HAP-1 (cell line): ENCODE results near the gene MOB3A.

ENCODE experiments used
- DNase-seq, 2 experiments: peaks; one replicate each; pipeline ENCODE4 v3.0.0-alpha.2; 2016 to 2020; ENCODE audit warnings: low spot score in 2 of 2
- H3K27me3 ChIP-seq: fragments of 250-450 bp; sonication (Bioruptor Pico); 2 replicates; pipeline ENCODE4 v1.5.1; 2020; ENCODE audit warnings: low read depth, mild to moderate bottlenecking, moderate library complexity
- H3K36me3 ChIP-seq: fragments of 250-450 bp; sonication (Bioruptor Pico); replicated peaks from 2 replicates; pipeline ENCODE4 v1.5.1; 2020; ENCODE audit warnings: mild to moderate bottlenecking
- H3K4me1 ChIP-seq: fragments of 250-450 bp; sonication (Bioruptor Pico); 2 replicates; pipeline ENCODE4 v1.5.1; 2020; ENCODE audit warnings: mild to moderate bottlenecking
- H3K4me3 ChIP-seq: fragments of 250-450 bp; sonication (Bioruptor Pico); 2 replicates; pipeline ENCODE4 v1.5.1; 2020; ENCODE audit warnings: mild to moderate bottlenecking, moderate library complexity
- H3K9me3 ChIP-seq: fragments of 250-450 bp; sonication (Bioruptor Pico); 2 replicates; pipeline ENCODE4 v1.5.1; 2020; ENCODE audit warnings: mild to moderate bottlenecking, moderate library complexity
- in situ Hi-C: fragments of 300-500 bp; cut with MboI; formaldehyde crosslinking; loops from 3 replicates; pipeline ENCODE4 v1.14.3; 2020; ENCODE audit warnings: low sequenced_read_pairs, inconsistent platforms, mixed read lengths

The MOB3A gene

DNA sequence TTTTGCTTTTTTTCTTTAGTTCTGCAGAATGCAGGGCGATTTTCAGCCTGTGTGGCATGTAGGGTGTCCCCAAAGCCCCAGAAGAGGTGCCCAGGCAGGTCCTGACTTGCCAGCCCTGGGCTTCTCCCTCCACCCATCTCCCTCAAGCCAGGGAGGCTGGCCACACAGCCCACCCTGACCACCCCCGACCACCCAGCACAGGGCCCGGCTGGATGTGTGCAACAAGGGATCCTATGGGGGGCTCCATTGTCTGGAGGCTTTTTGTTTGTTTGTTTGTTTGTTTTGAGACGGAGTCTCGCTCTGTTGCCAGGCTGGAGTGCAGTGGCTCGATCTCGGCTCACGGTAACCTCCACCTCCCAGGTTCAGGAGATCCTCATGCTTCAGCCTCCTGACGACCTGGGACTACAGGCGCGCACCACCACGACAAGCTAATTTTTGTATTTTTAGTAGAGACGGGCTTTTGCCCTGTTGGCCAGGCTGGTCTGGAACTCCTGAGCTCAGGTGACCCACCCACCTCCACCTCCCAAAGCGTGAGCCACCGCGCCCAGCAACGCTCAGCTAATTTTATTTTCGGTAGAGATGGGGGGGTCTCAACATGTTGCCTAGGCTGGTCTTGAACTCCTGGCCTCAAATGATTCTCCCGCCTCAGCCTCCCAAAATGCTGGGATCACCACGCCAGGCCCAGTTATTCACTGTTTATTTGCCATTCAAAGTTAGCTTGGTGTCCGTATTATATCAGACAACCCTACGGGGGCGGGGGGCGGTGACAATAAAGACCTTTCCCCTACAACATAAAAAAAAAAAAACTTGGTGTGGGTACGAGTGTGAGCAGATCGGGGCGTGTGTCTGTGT, 37.3 kb downstream of the MOB3A start:
- Histone ChIP-seq H3K27me3 (no peaks in the 10 kb centered on the region), H3K4me3 (no peak overlapping the region), H3K36me3 (no peaks in the 10 kb centered on the region), H3K9me3 (no peaks in the 10 kb centered on the region), H3K4me1 (peaks cover 24% of the 10 kb centered on the region)
- in situ Hi-C loops, result no loop called here
- no peak for DNase-seq

DNA sequence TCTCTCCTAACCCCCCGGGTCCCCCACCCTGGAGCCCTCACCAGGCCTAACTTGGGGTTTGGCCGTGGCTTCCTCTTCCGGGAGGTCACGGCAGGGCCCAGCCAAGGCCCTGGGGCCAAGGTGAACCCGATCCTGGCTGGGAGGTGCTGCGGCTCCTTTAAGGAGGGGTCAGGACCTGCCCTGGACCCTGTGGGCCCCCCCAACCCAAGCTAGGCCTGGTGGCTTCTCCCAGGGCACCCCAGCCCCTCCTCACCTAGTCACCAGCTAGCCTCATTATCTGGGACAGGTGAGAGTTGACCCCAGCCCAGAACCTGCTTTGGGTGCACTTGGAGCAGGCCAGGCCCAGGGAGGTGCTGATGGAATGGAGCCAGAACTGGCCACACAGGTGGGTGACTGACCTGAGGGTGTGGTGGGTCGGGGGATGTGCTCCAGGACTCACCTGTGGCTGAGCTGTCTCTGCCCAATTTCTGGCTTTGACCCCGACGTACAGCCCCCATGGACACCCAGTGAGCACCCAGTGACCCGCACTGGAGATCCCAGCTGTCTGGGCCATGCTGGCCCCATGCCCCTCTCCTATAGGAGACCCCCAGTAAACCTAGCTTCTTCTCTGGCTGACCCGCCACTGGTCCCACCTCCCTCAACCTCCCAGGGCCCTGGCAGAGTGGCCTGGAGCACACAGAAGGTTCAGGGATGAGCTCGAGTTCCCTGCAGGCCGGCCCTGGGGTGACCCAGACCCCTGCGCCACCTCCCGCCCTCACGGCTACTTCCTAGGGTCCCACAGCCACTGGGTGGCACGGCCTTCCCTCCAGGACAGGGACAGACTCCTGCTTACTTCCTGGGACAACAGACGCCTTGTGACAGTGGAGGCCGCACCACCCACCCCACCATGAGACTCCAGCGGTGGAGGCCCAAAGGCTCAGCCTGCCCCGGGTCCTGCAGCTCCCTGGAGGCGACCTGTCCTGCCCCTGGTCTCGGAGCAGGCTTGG, 38.3 kb downstream of the MOB3A start:
- in situ Hi-C loops, result no loop called here
- H3K9me3 ChIP-seq, result no peaks in the 10 kb centered on the region
- no peak overlapping the region for H3K4me3 ChIP-seq
- no peaks in the 10 kb centered on the region for H3K36me3 ChIP-seq
- H3K27me3 ChIP-seq, result no peaks in the 10 kb centered on the region
- peaks cover 24% of the 10 kb centered on the region for H3K4me1 ChIP-seq
- no peak for DNase-seq

DNA sequence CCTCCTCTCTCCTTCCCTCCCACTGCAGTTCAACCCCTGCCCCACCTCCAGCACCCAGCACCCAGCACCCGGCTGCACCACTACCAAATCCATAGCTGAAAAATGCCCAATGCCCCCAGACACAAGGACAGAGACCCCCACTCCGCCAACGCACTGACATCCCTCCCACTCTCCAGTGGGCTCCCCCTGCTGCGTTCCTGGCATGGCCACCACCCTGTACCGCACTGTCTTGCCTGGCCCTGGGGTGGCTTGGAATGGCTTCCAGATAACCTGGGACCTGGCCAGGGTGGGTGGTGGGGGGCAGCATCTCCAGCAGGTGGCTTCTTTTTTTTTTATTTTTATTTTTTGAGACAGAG, 39.3 kb downstream of the MOB3A start:
- Histone ChIP-seq H3K9me3 (no peaks in the 10 kb centered on the region), H3K27me3 (no peaks in the 10 kb centered on the region), H3K4me1 (peaks cover 17% of the 10 kb centered on the region), H3K36me3 (no peaks in the 10 kb centered on the region), H3K4me3 (no peak overlapping the region)
- DNase-seq, result no peak
- in situ Hi-C loops, result no loop called here

DNA sequence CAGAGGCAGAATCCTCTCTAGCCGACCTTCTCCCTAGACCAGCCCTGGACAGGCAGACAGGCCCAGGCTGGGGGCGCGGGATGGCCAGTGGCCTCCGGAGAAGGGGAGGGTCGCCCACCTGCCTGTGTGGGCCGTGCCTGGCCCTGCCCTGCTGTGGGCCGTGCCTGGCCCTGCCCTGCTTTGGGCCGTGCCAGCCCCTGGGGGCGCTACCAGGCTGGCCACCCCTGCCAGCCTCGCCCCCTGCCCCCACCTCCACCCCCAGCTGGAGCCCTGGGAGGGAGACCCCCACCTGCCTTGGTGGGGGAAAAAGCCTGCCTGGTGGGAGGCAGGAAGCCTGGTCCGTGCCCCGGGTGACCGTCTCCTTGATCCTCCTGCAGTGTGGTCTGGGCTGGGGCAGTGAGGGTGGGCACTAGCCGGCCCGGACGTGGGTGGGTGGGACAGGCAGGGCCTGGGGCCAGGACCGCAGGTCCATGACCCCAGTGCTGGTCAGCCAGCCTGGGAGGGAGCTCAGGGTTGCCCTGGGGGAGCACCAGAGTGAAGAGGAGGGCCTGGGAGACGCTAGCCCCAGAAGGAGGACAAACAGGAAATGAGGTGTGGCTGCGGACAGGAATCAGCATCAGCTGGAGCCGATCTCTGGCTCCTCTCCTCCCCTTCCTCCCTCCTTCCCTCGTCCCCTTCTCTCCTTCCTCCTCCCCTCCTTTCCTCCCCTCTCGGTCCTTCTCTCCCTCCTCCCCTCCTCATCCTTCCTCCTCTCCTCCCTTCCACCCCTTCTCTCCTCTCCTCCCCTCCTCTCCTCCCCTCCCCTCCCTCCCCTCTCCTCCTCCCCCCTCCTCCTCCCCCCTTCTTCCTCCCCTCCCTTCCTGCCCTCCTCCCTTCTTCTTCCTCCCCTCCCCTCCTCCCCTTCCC, 39.9 kb downstream of the MOB3A start:
- in situ Hi-C loops, result no loop called here
- Histone ChIP-seq H3K4me3 (no peak overlapping the region), H3K9me3 (no peaks in the 10 kb centered on the region), H3K4me1 (peaks cover 17% of the 10 kb centered on the region), H3K36me3 (no peaks in the 10 kb centered on the region), H3K27me3 (no peaks in the 10 kb centered on the region)
- DNase-seq, result no peak

DNA sequence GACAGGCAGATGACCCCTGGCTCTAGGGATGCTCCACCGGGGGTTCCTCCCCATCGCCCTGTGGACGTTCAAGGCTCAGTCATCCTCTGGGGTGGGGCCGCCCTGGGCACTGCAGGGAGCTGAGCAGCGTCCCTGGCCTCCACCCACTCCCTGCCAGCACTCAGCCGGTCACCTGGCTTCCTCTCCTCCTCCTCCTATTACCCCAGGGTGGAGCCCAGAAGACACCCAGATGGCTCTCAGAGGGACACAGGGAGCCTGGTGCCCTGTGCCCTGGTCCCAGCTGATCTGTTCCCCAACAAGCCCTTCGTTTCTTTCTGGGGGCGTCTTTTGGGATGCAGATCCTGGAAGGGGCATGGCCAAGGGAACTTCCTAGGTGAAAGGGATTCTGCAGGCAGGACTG, 41.4 kb downstream of the MOB3A start:
- in situ Hi-C loops, result no loop called here
- H3K27me3 ChIP-seq, result no peaks in the 10 kb centered on the region
- H3K36me3 ChIP-seq, result no peaks in the 10 kb centered on the region
- peaks cover 6% of the 10 kb centered on the region for H3K4me1 ChIP-seq
- no peak for DNase-seq
- H3K9me3 ChIP-seq, result no peaks in the 10 kb centered on the region
- no peak overlapping the region for H3K4me3 ChIP-seq

GRCh38 chr19:2053601-2054389, 42.3 kb downstream of the MOB3A start:
- Histone ChIP-seq H3K4me1 (peaks cover 6% of the 10 kb centered on the region; the same call in 1 of the 2 replicates), H3K36me3 (peaks cover 8% of the 10 kb centered on the region; the same call in 1 of the 2 replicates), H3K9me3 (no peaks in the 10 kb centered on the region), H3K4me3 (no peak overlapping the region), H3K27me3 (no peaks in the 10 kb centered on the region)
- DNase-seq, result no peak
- in situ Hi-C loops, result no loop called here

DNA sequence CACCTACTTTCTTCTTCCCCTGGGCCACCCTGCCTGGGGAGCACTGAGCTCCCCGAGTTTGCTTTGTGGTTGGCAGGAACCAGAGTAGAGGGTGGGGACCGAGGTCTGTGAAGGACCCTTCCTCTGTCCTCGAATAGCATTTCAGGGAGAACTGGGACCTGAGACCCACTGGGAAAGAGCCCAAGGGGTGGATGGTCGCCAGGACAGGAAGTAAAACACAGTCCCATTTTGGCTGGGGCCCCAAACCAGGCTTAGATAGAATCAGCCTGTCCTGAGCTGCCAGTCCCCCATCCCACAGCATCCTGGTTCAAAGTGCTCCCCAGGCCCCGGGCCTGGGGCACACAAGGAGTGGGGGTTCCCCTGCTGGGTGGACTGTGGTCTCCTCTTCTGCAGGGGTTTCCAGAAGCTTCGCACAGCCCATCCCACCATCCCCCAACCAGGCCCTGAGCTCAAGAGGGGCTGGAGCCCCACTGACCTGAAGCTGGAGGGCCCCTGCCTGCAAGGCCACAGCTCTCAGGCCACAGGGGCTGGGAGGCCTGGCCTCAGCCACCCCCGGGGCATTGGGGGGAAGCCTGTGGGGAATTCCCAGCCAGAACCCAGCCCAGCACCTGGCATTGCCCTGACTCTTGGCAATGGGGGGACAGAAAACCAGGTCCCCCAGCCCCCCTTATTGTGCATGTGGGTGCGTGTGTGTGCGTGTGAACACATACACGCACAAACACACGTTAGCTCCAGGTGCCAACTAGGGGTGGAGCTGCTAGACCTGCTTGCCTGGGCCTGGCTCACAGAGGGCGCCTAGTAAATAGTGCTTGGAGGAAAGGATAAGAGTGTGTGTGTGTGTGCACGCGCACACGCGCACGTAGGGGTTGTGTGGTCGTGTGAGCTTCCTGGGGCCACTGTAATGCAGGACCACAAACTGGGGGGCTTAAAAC, 44.1 kb downstream of the MOB3A start:
- in situ Hi-C loops, result no loop called here
- H3K4me3 ChIP-seq, result peak overlapping the region; percentile 27
- no peaks in the 10 kb centered on the region for H3K27me3 ChIP-seq
- peaks cover 13% of the 10 kb centered on the region; the same call in 1 of the 2 replicates for H3K36me3 ChIP-seq
- no peak for DNase-seq
- H3K9me3 ChIP-seq, result no peaks in the 10 kb centered on the region
- H3K4me1 ChIP-seq, result peaks cover 6% of the 10 kb centered on the region; the same call in 1 of the 2 replicates

- in situ Hi-C loops, result no loop called here
- Histone ChIP-seq H3K4me1 (peaks cover 6% of the 10 kb centered on the region; the same call in 1 of the 2 replicates), H3K36me3 (peaks cover 18% of the 10 kb centered on the region), H3K27me3 (no peaks in the 10 kb centered on the region), H3K9me3 (no peaks in the 10 kb centered on the region), H3K4me3 (peak within 1 kb of the TSS; percentile 74)
- DNase-seq, result peak; percentile 73 to 95
These were observed 44.9 kb downstream of the MOB3A start, which contains the start of gene MKNK2 for GRCh38 chr19:2050991-2051772. MKNK2 (minus strand) TSS chr19:2051244; CDS start chr19:2050851, 393 bp downstream.

DNA sequence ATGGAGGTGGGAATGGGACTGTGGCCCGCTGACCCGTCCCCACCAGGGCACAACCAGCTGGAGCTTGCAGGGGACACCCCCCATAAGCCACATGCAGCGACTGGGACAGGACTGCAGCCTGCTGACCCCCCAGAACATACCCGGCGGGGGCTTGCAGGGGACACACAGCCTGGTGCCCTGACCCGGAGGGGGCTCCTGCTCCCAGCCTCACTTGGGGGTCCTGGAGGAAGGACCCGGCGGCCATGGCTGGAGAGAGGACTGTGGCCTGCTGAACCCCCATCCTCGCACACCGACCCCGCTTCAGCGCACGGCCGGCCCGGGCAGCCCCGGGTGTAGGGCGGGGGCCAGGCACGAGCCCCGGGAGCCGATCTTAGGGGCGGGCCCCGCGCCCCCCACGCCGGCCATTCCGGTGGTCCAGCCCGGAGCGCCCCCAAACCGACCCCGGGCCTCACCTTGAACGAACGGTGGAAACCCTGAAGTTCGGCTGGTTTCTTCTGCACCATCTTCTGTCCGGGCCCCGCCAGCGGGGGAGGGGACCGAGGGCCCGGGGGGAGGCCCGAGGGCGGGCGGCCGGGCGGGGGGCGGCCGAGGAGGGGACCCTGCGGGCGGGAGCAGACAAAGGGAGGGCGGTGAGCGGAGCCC, 45.7 kb downstream of the MOB3A start:
- peaks cover 23% of the 10 kb centered on the region for H3K36me3 ChIP-seq
- in situ Hi-C loops, result no loop called here
- no peaks in the 10 kb centered on the region for H3K27me3 ChIP-seq

DNA sequence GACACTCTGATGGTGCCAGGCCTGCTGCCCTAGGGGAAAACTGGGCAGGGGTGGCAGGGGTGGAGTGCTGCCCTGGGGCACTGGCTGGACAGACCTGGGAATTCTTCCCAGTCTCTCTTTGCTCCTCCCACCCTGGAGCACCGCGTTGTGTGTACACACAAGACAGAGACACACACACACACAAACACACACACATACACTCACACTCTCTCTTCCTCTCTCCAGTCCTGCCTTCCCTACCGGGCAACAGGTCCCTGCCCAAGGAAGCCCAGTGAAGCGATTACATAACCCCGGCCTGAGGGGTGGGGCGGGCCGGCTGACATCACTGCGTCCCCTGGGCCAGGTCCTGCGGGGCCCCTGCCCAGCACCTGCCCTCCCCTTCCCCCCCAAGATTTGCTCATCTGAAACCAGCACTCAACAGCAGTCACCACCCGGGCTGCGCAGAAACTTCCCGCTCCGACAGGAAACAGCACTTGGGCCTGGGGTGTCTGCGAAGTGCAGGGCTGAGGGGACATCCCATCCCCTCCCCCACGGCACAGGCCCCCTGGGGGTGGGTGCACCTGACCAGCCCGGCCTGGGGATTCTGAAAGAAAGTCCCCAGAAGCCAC, 46.3 kb downstream of the MOB3A start:
- H3K27me3 ChIP-seq, result no peaks in the 10 kb centered on the region
- peak in 1 of 2 experiments; percentile 67 for DNase-seq
- in situ Hi-C loops, result no loop called here
- H3K4me3 ChIP-seq, result peak overlapping the region; percentile 74
- H3K4me1 ChIP-seq, result peaks cover 6% of the 10 kb centered on the region; the same call in 1 of the 2 replicates
- no peaks in the 10 kb centered on the region for H3K9me3 ChIP-seq
- peaks cover 23% of the 10 kb centered on the region for H3K36me3 ChIP-seq

More for the DNA sequence above, 45.7 kb downstream of the MOB3A start:
- Histone ChIP-seq H3K4me1 (peaks cover 6% of the 10 kb centered on the region; the same call in 1 of the 2 replicates), H3K4me3 (peak overlapping the region; percentile 74), H3K9me3 (no peaks in the 10 kb centered on the region)
- no peak for DNase-seq
